Peyer's patch (tissue), 4 donors: ENCODE data around the gene PPP1R3F. TPM values are rescaled to one million over a fixed set of nuclear protein-coding genes. Genes with fewer than 3 reads are reported as not detected.

Experiments
- DNase-seq, 3 donors: peaks; one replicate each; pipeline ENCODE4 v3.0.0-alpha.2; 2017 to 2019
- H3K27ac ChIP-seq, 4 donors: fragments of 200-600 bp; sonication (generic); one replicate each; pipeline ENCODE4 v1.5.1; 2016 to 2019
- H3K27me3 ChIP-seq, 2 donors: fragments of 200-600 bp; sonication (generic); one replicate each; pipeline ENCODE4 v1.5.1; 2019
- H3K36me3 ChIP-seq, 3 donors: fragments of 200-600 bp; sonication (generic); one replicate each; pipeline ENCODE4 v1.5.1; 2016 to 2019
- H3K4me1 ChIP-seq, 4 donors: fragments of 200-600 bp; sonication (generic); one replicate each; pipeline ENCODE4 v1.5.1; 2016 to 2019
- H3K4me3 ChIP-seq, 4 donors: fragments of 200-600 bp; sonication (generic); 1 replicate in 3 of 4; 2 replicates in 1 of 4; pipeline ENCODE4 v1.5.1; 2016 to 2019; ENCODE audit warnings: mild to moderate bottlenecking in 1 of 4
- H3K9me3 ChIP-seq, 4 donors: fragments of 200-600 bp; sonication (generic); one replicate each; pipeline ENCODE4 v1.5.1; 2016 to 2019; ENCODE audit warnings: mild to moderate bottlenecking in 1 of 4
- CTCF ChIP-seq, 6 experiments: fragments of 450-650 bp in 4 of 6; fragments of 200-600 bp in 2 of 6; sonication (generic) in 1 of 6; IDR thresholded peaks; one replicate each; pipeline ENCODE4 v1.5.1; 2017 to 2019; ENCODE audit warnings: antibody characterized with exemption in 6 of 6, mild to moderate bottlenecking in 3 of 6, moderate library complexity in 1 of 6
- POLR2A ChIP-seq, 2 donors: fragments of 450-650 bp; IDR thresholded peaks; one replicate each; pipeline ENCODE4 v1.5.1; 2017; ENCODE audit warnings: antibody characterized with exemption in 2 of 2, mild to moderate bottlenecking in 2 of 2, moderate library complexity in 2 of 2
- total RNA-seq, 4 donors: library from RNA; depleted of rRNA; stranded (reverse); fragments of >200 nt; gene quantifications; one replicate each; pipeline ENCODE4 v1.1.0, GENCODE V29; 2016

The PPP1R3F gene
- total RNA-seq, 4 donors from 2014 or later = 2.5 to 19.0 (median 7.5) TPM

DNA sequence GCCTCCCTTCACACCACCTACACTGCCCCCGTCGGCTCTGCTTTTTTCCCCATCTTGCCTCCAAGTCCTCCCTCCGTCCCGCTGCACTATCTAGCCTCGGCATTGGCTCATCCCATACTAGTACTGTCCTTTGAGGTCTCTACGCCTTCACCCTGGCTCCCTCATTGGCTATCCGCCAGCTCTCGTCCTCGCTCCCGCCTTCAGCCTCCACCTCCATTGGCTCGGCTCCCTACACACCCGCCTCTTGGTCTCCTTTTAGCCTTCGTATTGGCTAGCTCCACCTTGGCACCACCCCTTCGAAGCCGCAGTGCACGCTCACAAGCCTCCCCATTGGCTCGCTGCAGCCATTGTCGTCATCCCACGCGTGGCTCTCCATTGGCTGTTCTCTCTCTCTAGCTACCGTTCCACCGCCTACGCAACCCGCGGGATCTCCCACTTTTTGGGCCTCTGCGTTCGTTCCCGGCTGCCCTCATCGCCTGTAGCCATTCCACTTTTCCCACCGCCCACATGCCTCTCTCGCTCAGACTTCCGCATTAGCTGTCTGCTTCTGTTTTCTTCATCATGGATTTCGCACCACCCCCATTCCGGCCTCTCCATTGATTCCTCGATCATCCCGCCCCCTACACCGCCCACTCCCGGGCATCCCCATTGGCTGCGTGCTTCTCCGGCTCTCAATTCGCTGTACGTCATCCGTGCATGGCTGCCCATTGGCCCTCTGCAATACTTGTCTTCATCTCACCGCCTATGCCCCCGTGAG, 405 bp upstream of the PPP1R3F start:
- peak in 1 of 2 donors; percentile 71 for TF ChIP-seq POLR2A (IDR thresholded peaks at IDR 0.05)
- TF ChIP-seq CTCF (IDR thresholded peaks at IDR 0.05) = no peak
- H3K36me3 ChIP-seq = no peaks in the 10 kb centered on the region
- peak overlapping the region; percentile 68 to 90 (median 76) for H3K4me3 ChIP-seq
- H3K27ac ChIP-seq = peak overlapping the region; percentile 87 to 97 (median 94)
- no peaks in the 10 kb centered on the region for H3K9me3 ChIP-seq
- peak; percentile 93 to 98 (median 93) for DNase-seq
- H3K4me1 ChIP-seq = peaks cover 0 to 15% (median 7%) of the 10 kb centered on the region in 4 donors
- no peaks in the 10 kb centered on the region for H3K27me3 ChIP-seq

DNA sequence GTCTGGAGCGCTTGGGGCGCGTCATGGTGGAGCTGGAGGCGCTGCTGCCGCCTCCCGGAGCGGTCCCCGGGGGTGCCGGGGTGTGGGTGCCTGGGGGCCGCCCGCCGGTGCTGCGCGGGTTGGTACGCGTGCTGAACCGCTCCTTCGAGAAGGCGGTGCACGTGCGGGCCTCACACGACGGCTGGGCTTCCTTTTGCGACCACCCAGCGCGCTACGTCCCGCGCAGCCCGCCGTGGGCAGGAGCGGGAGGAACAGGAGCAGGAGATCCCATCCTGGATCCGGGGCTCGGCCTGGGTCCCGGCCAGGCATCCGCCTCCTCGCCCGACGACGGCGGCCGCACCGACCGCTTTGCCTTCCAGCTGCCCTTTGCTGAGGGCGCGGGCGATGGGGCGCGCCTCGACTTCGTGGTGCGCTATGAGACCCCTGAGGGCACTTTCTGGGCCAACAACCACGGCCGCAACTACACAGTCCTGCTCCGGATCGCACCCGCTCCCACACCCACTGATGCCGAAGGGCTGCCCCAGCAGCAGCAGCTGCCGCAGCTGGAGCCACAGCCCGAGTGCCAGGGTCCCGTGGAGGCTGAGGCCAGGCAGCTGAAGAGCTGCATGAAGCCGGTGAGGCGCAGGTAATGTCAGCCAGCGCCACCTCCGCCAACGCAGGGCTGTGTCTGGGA, 792 bp downstream of the PPP1R3F start:
- DNase-seq = no peak
- Histone ChIP-seq H3K4me3 (peak overlapping the region; percentile 68 to 90 (median 76)), H3K4me1 (peaks cover 0 to 15% (median 7%) of the 10 kb centered on the region in 4 donors), H3K9me3 (no peaks in the 10 kb centered on the region), H3K27ac (peak overlapping the region; percentile 87 to 97 (median 94)), H3K36me3 (no peaks in the 10 kb centered on the region), H3K27me3 (no peaks in the 10 kb centered on the region)
- no peak for TF ChIP-seq CTCF (IDR thresholded peaks at IDR 0.05)
- TF ChIP-seq POLR2A (IDR thresholded peaks at IDR 0.05) = no peak

DNA sequence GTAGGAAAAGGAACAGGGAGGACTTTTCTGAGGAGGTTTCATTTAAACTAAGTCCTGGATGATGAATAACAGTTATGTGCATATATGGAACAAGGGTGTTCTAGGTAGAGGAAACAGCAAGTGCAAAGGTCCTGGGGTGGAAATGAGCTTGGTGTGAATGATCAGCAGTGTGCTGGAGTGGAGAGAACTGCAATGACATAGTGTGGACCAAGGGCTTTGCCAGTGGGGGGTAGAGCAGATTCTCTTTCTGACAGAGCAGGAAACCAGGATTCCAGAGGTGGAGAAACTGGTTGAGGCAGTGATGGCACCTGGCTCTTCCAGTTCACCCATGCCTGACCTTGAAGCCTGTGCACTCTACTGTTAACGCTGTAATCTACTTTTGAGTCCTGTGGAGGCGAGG, 1.7 kb downstream of the PPP1R3F start:
- Histone ChIP-seq H3K9me3 (no peaks in the 10 kb centered on the region), H3K4me1 (peaks cover 0 to 15% (median 7%) of the 10 kb centered on the region in 4 donors), H3K27ac (no peak overlapping the region), H3K27me3 (no peaks in the 10 kb centered on the region), H3K4me3 (peak overlapping the region in 1 of 4 donors; percentile 82), H3K36me3 (no peaks in the 10 kb centered on the region)
- no peak for TF ChIP-seq CTCF (IDR thresholded peaks at IDR 0.05)
- TF ChIP-seq POLR2A (IDR thresholded peaks at IDR 0.05) = no peak
- DNase-seq = no peak

DNA sequence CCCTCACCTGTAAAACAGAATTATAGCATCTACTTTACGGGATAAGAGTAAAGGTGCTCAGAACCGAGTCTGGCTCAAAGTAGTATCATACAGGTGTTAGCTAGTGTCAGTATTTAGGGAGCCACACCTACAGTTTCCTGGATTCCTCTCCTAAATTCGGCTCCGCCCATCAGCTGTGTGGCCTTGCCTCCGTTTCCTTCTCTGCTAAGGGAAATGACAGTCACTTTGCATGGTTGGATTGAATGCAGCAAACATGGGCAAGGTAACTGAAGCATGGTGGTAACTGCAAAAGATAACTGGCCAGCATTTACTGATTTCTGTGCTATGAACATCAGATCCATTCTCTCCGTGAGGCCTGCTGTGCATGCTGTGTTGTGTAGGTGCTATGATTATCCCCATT, 2.8 kb downstream of the PPP1R3F start:
- H3K36me3 ChIP-seq = no peaks in the 10 kb centered on the region
- TF ChIP-seq CTCF (IDR thresholded peaks at IDR 0.05) (no peak), POLR2A (IDR thresholded peaks at IDR 0.05) (no peak)
- peak in 1 of 3 donors; percentile 56 for DNase-seq
- peak overlapping the region in 1 of 4 donors; percentile 3 for H3K27ac ChIP-seq
- H3K4me1 ChIP-seq = peaks cover 0 to 15% (median 7%) of the 10 kb centered on the region in 4 donors
- no peak overlapping the region for H3K4me3 ChIP-seq
- H3K27me3 ChIP-seq = no peaks in the 10 kb centered on the region
- no peaks in the 10 kb centered on the region for H3K9me3 ChIP-seq

DNA sequence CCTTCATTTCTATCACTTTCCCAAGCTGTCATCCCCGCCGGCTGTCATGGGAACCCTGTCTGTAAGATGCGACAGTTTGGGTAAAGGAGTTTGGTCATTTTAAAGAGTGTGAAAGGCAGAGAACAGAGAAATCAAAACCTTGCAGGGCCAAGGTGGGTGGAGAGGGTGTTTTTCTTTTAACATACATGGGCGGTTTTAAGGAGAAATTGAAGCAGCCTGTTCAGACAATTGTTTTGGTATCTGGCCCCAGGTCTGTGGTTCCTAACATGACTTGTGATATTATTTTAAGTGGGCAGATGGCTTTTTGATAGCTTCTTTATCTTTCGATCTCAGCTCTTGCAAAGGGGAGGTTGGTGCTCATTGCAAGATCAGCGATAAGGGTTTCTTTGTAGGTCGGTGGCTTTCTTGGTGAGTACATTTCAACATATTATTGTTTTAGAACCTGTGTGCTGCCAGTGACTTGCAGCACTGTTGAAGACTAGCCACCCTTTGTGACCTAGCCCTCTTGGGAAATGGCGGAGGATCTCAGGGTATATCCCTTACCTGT, 3.7 kb downstream of the PPP1R3F start:
- DNase-seq = peak in 1 of 3 donors; percentile 46
- no peaks in the 10 kb centered on the region for H3K9me3 ChIP-seq
- no peak overlapping the region for H3K4me3 ChIP-seq
- TF ChIP-seq POLR2A (IDR thresholded peaks at IDR 0.05) (no peak), CTCF (IDR thresholded peaks at IDR 0.05) (no peak)
- H3K27ac ChIP-seq = peak overlapping the region in 1 of 4 donors; percentile 34
- H3K27me3 ChIP-seq = no peaks in the 10 kb centered on the region
- no peaks in the 10 kb centered on the region for H3K36me3 ChIP-seq
- H3K4me1 ChIP-seq = peaks cover 0 to 15% (median 7%) of the 10 kb centered on the region in 4 donors
